ENCODE results near the gene AEBP1.

Gene AEBP1

GRCh38 chr7:44142028-44142427 is 37.9 kb downstream of the AEBP1 start:
- no peak for DNase-seq (ENCODE audit: low spot score)

GRCh38 chr7:44143646-44144250 is 39.6 kb downstream of the AEBP1 start:
- no peak for DNase-seq (ENCODE audit: low spot score)

- no peak for DNase-seq (ENCODE audit: low spot score)
Measured at GRCh38 chr7:44144426-44144967, 40.4 kb downstream of the AEBP1 start.

GRCh38 chr7:44144968-44145478 is 40.9 kb downstream of the AEBP1 start:
- DNase-seq (ENCODE audit: low spot score), result no peak

- no peak for DNase-seq (ENCODE audit: low spot score)
Measured at GRCh38 chr7:44145479-44145968, 41.4 kb downstream of the AEBP1 start.

GRCh38 chr7:44145969-44146911 is 42.1 kb downstream of the AEBP1 start:
- DNase-seq (ENCODE audit: low spot score), result peak; percentile 69

- no peak for DNase-seq (ENCODE audit: low spot score)
Measured at GRCh38 chr7:44147026-44147991, 43.2 kb downstream of the AEBP1 start.

- DNase-seq (ENCODE audit: low spot score), result no peak
Measured at GRCh38 chr7:44148166-44148565, 44.0 kb downstream of the AEBP1 start.

- DNase-seq (ENCODE audit: low spot score), result no peak
Measured at GRCh38 chr7:44148961-44149536, 44.9 kb downstream of the AEBP1 start.

- DNase-seq (ENCODE audit: low spot score), result no peak
Measured at GRCh38 chr7:44149571-44150465, 45.7 kb downstream of the AEBP1 start.

- no peak for DNase-seq (ENCODE audit: low spot score)
Measured at GRCh38 chr7:44150466-44150832, 46.3 kb downstream of the AEBP1 start.

- no peak for DNase-seq (ENCODE audit: low spot score)
Measured at GRCh38 chr7:44150966-44151941, 47.1 kb downstream of the AEBP1 start.

- DNase-seq (ENCODE audit: low spot score), result no peak
Measured at GRCh38 chr7:44151956-44152355, 47.8 kb downstream of the AEBP1 start.

- no peak for DNase-seq (ENCODE audit: low spot score)
Measured at GRCh38 chr7:44152971-44153947, 49.1 kb downstream of the AEBP1 start.

- no peak for DNase-seq (ENCODE audit: low spot score)
Measured at GRCh38 chr7:44153948-44154335, 49.8 kb downstream of the AEBP1 start.

- no peak for DNase-seq (ENCODE audit: low spot score)
Measured at GRCh38 chr7:44154703-44155102, 50.6 kb downstream of the AEBP1 start.
